ENCODE data around the gene NAALADL2.

DNA sequence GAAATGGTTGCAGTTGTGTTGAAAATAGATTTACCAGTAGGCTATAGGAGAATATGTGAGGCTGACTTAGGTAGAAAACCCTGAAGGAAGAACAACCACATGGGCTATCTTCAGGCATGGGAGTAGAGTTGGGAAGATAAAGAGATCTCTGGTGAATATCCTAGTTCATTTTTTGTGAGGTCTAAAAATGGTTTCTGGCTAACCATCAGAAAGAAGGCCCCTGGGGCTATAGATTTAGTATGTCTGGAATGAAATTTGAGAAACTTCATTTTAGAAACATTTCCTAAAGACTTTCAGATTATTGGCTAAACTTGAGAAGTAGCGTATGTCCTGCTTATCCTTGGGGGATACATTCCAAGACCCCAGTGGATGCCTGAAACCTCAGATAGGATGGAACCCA, 148.2 kb downstream of the NAALADL2 start:
- TF ChIP-seq, protein P1, sequence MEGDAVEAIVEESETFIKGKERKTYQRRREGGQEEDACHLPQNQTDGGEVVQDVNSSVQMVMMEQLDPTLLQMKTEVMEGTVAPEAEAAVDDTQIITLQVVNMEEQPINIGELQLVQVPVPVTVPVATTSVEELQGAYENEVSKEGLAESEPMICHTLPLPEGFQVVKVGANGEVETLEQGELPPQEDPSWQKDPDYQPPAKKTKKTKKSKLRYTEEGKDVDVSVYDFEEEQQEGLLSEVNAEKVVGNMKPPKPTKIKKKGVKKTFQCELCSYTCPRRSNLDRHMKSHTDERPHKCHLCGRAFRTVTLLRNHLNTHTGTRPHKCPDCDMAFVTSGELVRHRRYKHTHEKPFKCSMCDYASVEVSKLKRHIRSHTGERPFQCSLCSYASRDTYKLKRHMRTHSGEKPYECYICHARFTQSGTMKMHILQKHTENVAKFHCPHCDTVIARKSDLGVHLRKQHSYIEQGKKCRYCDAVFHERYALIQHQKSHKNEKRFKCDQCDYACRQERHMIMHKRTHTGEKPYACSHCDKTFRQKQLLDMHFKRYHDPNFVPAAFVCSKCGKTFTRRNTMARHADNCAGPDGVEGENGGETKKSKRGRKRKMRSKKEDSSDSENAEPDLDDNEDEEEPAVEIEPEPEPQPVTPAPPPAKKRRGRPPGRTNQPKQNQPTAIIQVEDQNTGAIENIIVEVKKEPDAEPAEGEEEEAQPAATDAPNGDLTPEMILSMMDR (IDR thresholded peaks at IDR 0.05): no peak
- TF ChIP-seq EZH2 (IDR thresholded peaks at IDR 0.05; ENCODE audit: borderline replicate concordance, insufficient read depth, low read depth, low read length, poor library complexity, severe bottlenecking): no peak

Data from B cell (primary cell).